HG02973 (cell line): ENCODE measurements around the gene BCL2L11.

Experiments
- ATAC-seq: cut with Tn5 transposase; IDR thresholded peaks from one replicate; pipeline ENCODE4 v1.9.1; 2021; ENCODE audit warnings: moderate library complexity; ENCODE audit not compliant: unreplicated experiment

The BCL2L11 gene

GRCh38 chr2:111142101-111142500, 21.4 kb downstream of the BCL2L11 start:
- no peak for ATAC-seq

GRCh38 chr2:111143107-111143842, 22.6 kb downstream of the BCL2L11 start:
- no peak for ATAC-seq

GRCh38 chr2:111143843-111144198, 23.1 kb downstream of the BCL2L11 start:
- no peak for ATAC-seq

GRCh38 chr2:111145103-111145760, 24.5 kb downstream of the BCL2L11 start:
- peak; percentile 56 for ATAC-seq

- no peak for ATAC-seq
Observed at GRCh38 chr2:111145951-111146350, 25.2 kb downstream of the BCL2L11 start.

- no peak for ATAC-seq
Observed at GRCh38 chr2:111148225-111148873, 27.6 kb downstream of the BCL2L11 start.

- no peak for ATAC-seq
Observed at GRCh38 chr2:111148925-111149324, 28.2 kb downstream of the BCL2L11 start.

GRCh38 chr2:111149882-111150455, 29.3 kb downstream of the BCL2L11 start:
- no peak for ATAC-seq

GRCh38 chr2:111154758-111155157, 34.0 kb downstream of the BCL2L11 start:
- no peak for ATAC-seq

GRCh38 chr2:111155610-111156009, 34.9 kb downstream of the BCL2L11 start:
- ATAC-seq: no peak

- ATAC-seq: no peak
Observed at GRCh38 chr2:111156529-111156928, 35.8 kb downstream of the BCL2L11 start.

- ATAC-seq: peak; percentile 57
Observed at GRCh38 chr2:111157071-111157661, 36.5 kb downstream of the BCL2L11 start.

- peak; percentile 51 for ATAC-seq
Observed at GRCh38 chr2:111157798-111158197, 37.1 kb downstream of the BCL2L11 start.

- ATAC-seq: no peak
Observed at GRCh38 chr2:111159641-111160040, 38.9 kb downstream of the BCL2L11 start.

- no peak for ATAC-seq
Observed at GRCh38 chr2:111160758-111161157, 40.0 kb downstream of the BCL2L11 start.

GRCh38 chr2:111161971-111162370, 41.3 kb downstream of the BCL2L11 start:
- ATAC-seq: no peak

- ATAC-seq: no peak
Observed at GRCh38 chr2:111162718-111163331, 42.1 kb downstream of the BCL2L11 start.

- no peak for ATAC-seq
Observed at GRCh38 chr2:111164078-111164477, 43.4 kb downstream of the BCL2L11 start.

- no peak for ATAC-seq
Observed at GRCh38 chr2:111165084-111165483, 44.4 kb downstream of the BCL2L11 start.

GRCh38 chr2:111166115-111166514, 45.4 kb downstream of the BCL2L11 start:
- no peak for ATAC-seq
